ENCODE measurements around the gene PASD1. TPM values are rescaled to one million over a fixed set of nuclear protein-coding genes. Genes with fewer than 3 reads are reported as not detected.
A peak's percentile ranks its signal among the peaks of the same experiment; 100 is the strongest.

Gene PASD1
- total RNA-seq, 1 donor from 2014 or later = not detected

- no peak overlapping the region for H3K27ac Mint-ChIP-seq (ENCODE audit: unreplicated experiment)
- no peak for TF ChIP-seq CTCF (conservative IDR thresholded peaks at IDR 0.05)
- no peaks in the 10 kb centered on the region for H3K4me1 Mint-ChIP-seq
- no peak overlapping the region for H3K4me3 Mint-ChIP-seq
- H3K27me3 Mint-ChIP-seq (ENCODE audit: low read depth) = peaks cover 21% of the 10 kb centered on the region
- peaks cover 7% of the 10 kb centered on the region for H3K9me3 Mint-ChIP-seq
- no peaks in the 10 kb centered on the region for H3K36me3 Mint-ChIP-seq (ENCODE audit: low read depth)
- no peak for DNase-seq (ENCODE audit: low read depth, low spot score)
Measured at GRCh38 chrX:151679798-151680402, 116.4 kb downstream of the PASD1 start.

GRCh38 chrX:151680805-151681204, 117.3 kb downstream of the PASD1 start:
- Mint-ChIP-seq H3K9me3 (peaks cover 7% of the 10 kb centered on the region), H3K4me3 (no peak overlapping the region), H3K36me3 (ENCODE audit: low read depth) (no peaks in the 10 kb centered on the region), H3K4me1 (no peaks in the 10 kb centered on the region), H3K27ac (ENCODE audit: unreplicated experiment) (no peak overlapping the region), H3K27me3 (ENCODE audit: low read depth) (peaks cover 24% of the 10 kb centered on the region)
- peak; percentile 59 for DNase-seq (ENCODE audit: low read depth, low spot score)
- peak; percentile 70 for TF ChIP-seq CTCF (conservative IDR thresholded peaks at IDR 0.05)

- H3K27me3 Mint-ChIP-seq (ENCODE audit: low read depth) = peaks cover 16% of the 10 kb centered on the region
- H3K9me3 Mint-ChIP-seq = no peaks in the 10 kb centered on the region
- no peak for DNase-seq (ENCODE audit: low read depth, low spot score)
- no peak for TF ChIP-seq CTCF (conservative IDR thresholded peaks at IDR 0.05)
- H3K27ac Mint-ChIP-seq (ENCODE audit: unreplicated experiment) = no peak overlapping the region
- H3K4me1 Mint-ChIP-seq = no peaks in the 10 kb centered on the region
- no peak overlapping the region for H3K4me3 Mint-ChIP-seq
- H3K36me3 Mint-ChIP-seq (ENCODE audit: low read depth) = no peaks in the 10 kb centered on the region
Measured at GRCh38 chrX:151687635-151688034, 124.2 kb downstream of the PASD1 start.

- no peak for DNase-seq (ENCODE audit: low read depth, low spot score)
- H3K27me3 Mint-ChIP-seq (ENCODE audit: low read depth) = peaks cover 11% of the 10 kb centered on the region
- no peak for TF ChIP-seq CTCF (conservative IDR thresholded peaks at IDR 0.05)
- H3K4me1 Mint-ChIP-seq = no peaks in the 10 kb centered on the region
- H3K4me3 Mint-ChIP-seq = no peak overlapping the region
- H3K27ac Mint-ChIP-seq (ENCODE audit: unreplicated experiment) = no peak overlapping the region
- peaks cover 2% of the 10 kb centered on the region for H3K9me3 Mint-ChIP-seq
- no peaks in the 10 kb centered on the region for H3K36me3 Mint-ChIP-seq (ENCODE audit: low read depth)
Measured at GRCh38 chrX:151688695-151689094, 125.2 kb downstream of the PASD1 start.

- H3K27ac Mint-ChIP-seq (ENCODE audit: unreplicated experiment) = no peak overlapping the region
- peaks cover 10% of the 10 kb centered on the region for H3K4me1 Mint-ChIP-seq
- DNase-seq (ENCODE audit: low read depth, low spot score) = no peak
- peaks cover 19% of the 10 kb centered on the region for H3K27me3 Mint-ChIP-seq (ENCODE audit: low read depth)
- H3K36me3 Mint-ChIP-seq (ENCODE audit: low read depth) = peaks cover 5% of the 10 kb centered on the region
- peaks cover 8% of the 10 kb centered on the region for H3K9me3 Mint-ChIP-seq
- TF ChIP-seq CTCF (conservative IDR thresholded peaks at IDR 0.05) = no peak
- H3K4me3 Mint-ChIP-seq = peak overlapping the region; percentile 47
Measured at GRCh38 chrX:151692825-151693224, 129.3 kb downstream of the PASD1 start.

Data from neural crest cell (in vitro differentiated cells).